ENCODE measurements around the gene PVR. TPM values are rescaled to one million over a fixed set of nuclear protein-coding genes. Genes with fewer than 3 reads are reported as not detected.
A peak's percentile ranks its signal among the peaks of the same experiment; 100 is the strongest.

PVR gene
- total and polyA plus RNA-seq, 9 of the 15 experiments (the other 6 are each of a cell fraction or from before 2014, with no cell fraction given), result 0.89 to 14.5 (median 9.8) TPM

- no peak for TF ChIP-seq CLOCK (CRISPR knock-in tag; IDR thresholded peaks at IDR 0.05; ENCODE audit: borderline replicate concordance)
- TF ChIP-seq ZSCAN29 (IDR thresholded peaks at IDR 0.05), result no peak
- no peak for TF ChIP-seq PHB2 (IDR thresholded peaks at IDR 0.05; ENCODE audit: low read depth)
- TF ChIP-seq RERE (CRISPR knock-in tag; IDR thresholded peaks at IDR 0.05; ENCODE audit: borderline replicate concordance), result no peak
- TF ChIP-seq ZNF140 (CRISPR knock-in tag; IDR thresholded peaks at IDR 0.05), result no peak
- TF ChIP-seq ZSCAN32 (CRISPR knock-in tag; IDR thresholded peaks at IDR 0.05), result no peak
- TF ChIP-seq SMAD2 (IDR thresholded peaks at IDR 0.05; ENCODE audit: low read depth, low read length), result no peak
- no peak for TF ChIP-seq POLR2B (IDR thresholded peaks at IDR 0.05; ENCODE audit: low read depth, partially characterized antibody)
- peak; percentile 84 to 94 (median 89) for TF ChIP-seq CTCF (IDR thresholded peaks at IDR 0.05 in 2 of 3, conservative IDR thresholded peaks at IDR 0.05 in 1 of 3; ENCODE audit: insufficient read depth in 2 of 3, low read depth in 1 of 3, low read length in 3 of 3)
- TF ChIP-seq RBM14 (IDR thresholded peaks at IDR 0.05; ENCODE audit: borderline replicate concordance, insufficient read depth, low read depth, low read length), result no peak
- no peak for TF ChIP-seq ZNF512 (tag; IDR thresholded peaks at IDR 0.05)
- no peak for TF ChIP-seq SIRT6 (IDR thresholded peaks at IDR 0.05; ENCODE audit: low read depth, low read length)
- peak; percentile 90 for TF ChIP-seq SMC3 (conservative IDR thresholded peaks at IDR 0.05; ENCODE audit: insufficient read depth, low read depth, low read length)
These were observed 13.7 kb downstream of the PVR start (continued) for GRCh38 chr19:44657211-44657921.
